Daoy (cell line): Measurements from ENCODE around the gene TAS2R20. TPM values are rescaled to one million over a fixed set of nuclear protein-coding genes. Genes with fewer than 3 reads are reported as not detected.

Experiments used
- DNase-seq: peaks from one replicate; pipeline ENCODE4 v3.0.0-alpha.2; 2015; ENCODE audit warnings: low read depth
- total RNA-seq: library from RNA; depleted of rRNA; stranded (reverse); fragments of >200 nt; shearing (Covaris generic); gene quantifications from 2 replicates; pipeline ENCODE4 v1.2.3, GENCODE V29; 2014; rRNA removed

The TAS2R20 gene
- total RNA-seq, 1 experiment from 2014 or later, result not detected

DNA sequence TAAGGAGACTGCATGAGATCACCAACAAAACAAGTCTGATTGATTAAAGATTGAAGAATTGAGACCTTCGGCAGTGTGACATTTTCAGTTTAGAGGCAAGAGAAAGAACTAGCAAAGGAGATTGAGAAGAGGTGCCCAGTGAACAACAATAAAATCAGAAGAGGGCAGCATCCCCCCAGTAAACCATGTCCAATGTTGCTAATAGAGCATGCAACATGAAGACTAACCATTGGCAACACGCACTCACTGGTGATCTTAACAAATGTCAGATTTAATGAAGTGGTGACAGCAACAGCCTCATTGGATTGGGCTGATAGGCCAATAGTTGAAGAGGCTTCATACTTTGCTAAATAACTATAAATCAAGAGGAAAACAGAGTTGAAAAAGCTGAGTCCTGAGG, 38.3 kb downstream of the TAS2R20 start:
- no peak for DNase-seq

DNA sequence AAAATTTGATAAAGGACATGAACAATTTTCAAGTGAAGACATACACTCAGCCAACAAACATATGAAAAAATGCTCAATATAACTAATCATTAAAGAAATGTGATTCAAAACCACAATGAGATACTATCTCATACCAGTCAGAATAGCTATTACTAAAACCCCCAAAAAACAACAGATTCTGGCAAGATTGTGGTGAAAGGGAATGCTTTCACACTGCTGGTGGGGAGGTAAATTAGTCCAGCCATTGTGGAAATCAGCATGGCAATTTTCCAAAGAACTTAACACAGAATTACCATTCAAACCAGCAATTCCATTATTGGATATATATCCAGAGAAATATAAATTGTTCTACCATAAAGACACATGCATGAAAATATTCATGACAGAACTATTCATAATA, 40.4 kb downstream of the TAS2R20 start:
- no peak for DNase-seq

DNA sequence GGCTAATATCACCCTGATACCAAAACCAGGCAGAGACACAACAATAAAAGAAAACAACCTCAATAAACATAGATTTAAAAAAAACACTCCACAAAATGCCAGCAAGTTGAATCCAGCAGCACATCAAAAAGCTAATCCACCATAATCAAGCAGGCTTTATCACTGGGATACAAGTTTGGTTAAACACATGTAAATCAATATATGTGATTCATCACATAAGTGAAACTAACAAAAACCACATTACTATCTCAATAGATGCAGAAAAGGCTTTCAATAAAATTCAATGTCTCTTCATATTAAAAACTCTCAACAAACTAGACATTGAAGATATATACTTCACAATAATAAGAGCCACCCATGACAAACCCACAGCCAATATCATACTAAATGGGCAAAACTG, 42.0 kb downstream of the TAS2R20 start:
- DNase-seq, result no peak

DNA sequence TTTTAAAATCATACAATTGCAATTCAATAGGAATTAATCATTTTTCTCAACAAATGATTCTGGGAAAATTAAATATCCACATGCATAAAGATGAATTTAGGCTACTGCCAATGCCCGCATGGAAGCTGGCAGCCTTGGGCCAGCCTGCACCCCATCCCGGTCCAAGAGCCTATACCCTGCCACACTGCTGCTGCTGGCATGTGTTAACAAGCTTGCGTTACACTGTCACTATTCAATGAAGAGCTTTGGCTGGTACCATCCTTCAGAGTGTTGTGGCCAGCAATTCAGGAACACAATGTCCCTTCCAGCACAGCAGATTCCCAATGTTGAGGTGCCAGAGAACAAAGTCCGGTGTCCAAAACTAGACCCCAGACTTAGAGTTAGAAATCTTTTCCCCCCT, 45.5 kb downstream of the TAS2R20 start:
- no peak for DNase-seq

Other genes starting within 250 kb of the TAS2R20 start
- gene TAS2R7, start 195.7 kb downstream of the TAS2R20 start, total RNA-seq, result not detected in 2 replicates
- gene TAS2R8, start 191.0 kb downstream of the TAS2R20 start, total RNA-seq, result not detected in 2 replicates
- not detected in 2 replicates for gene TAS2R9, start 188.1 kb downstream of the TAS2R20 start, total RNA-seq
- gene TAS2R10, start 171.9 kb downstream of the TAS2R20 start, total RNA-seq, result not detected in 2 replicates
- 0.74 TPM in 1 of 2 replicates, not detected in the other for gene PRR4, start 148.8 kb downstream of the TAS2R20 start, total RNA-seq
- 1.1 and 6.4 TPM in 2 replicates for gene PRH1, start 114.0 kb downstream of the TAS2R20 start, total RNA-seq
- gene TAS2R13, start 88.7 kb downstream of the TAS2R20 start, total RNA-seq, result 0.29 TPM in 1 of 2 replicates, not detected in the other
- not detected in 2 replicates for gene PRH2, start 69.1 kb downstream of the TAS2R20 start, total RNA-seq
- gene TAS2R14, start 59.0 kb downstream of the TAS2R20 start, total RNA-seq, result 0.15 TPM in 1 of 2 replicates, not detected in the other
- 0.34 TPM in 1 of 2 replicates, not detected in the other for gene TAS2R50, start 11.4 kb downstream of the TAS2R20 start, total RNA-seq
- 9.0 TPM in 1 of 2 replicates, not detected in the other for gene TAS2R19, start 24.3 kb upstream of the TAS2R20 start, total RNA-seq
- gene TAS2R31, start 33.1 kb upstream of the TAS2R20 start, total RNA-seq, result 0.97 TPM in 1 of 2 replicates, not detected in the other
- not detected in 2 replicates for gene TAS2R46, start 64.0 kb upstream of the TAS2R20 start, total RNA-seq
- 1.6 TPM in 1 of 2 replicates, not detected in the other for gene TAS2R43, start 94.0 kb upstream of the TAS2R20 start, total RNA-seq
- gene TAS2R30, start 136.3 kb upstream of the TAS2R20 start, total RNA-seq, result 0.46 TPM in 1 of 2 replicates, not detected in the other
- gene SMIM10L1, start 172.9 kb upstream of the TAS2R20 start, total RNA-seq, result 7.7 and 7.9 TPM in 2 replicates
- gene TAS2R42, start 188.6 kb upstream of the TAS2R20 start, total RNA-seq, result not detected in 2 replicates